Measurements from ENCODE around the gene UPF3A.

DNA sequence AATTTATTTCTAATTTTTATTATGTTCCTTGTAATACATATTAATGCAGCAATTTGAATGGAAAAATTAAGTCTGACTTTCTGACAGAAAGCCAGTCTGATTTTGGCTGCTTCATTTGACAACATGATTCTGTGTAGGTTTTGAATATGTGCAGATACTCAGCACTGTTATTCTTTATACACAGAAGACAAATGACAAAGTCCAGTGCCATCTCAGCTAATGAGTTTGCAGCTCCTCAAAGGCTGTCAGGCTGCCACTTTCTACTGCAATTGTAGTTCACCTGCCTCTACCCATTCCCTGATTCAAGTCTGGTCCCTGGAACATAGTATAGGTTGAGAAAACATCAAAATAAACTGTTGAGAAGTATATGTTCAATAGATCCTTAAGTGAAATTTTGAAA, 30.0 kb downstream of the UPF3A start:
- TF ChIP-seq, protein P1, sequence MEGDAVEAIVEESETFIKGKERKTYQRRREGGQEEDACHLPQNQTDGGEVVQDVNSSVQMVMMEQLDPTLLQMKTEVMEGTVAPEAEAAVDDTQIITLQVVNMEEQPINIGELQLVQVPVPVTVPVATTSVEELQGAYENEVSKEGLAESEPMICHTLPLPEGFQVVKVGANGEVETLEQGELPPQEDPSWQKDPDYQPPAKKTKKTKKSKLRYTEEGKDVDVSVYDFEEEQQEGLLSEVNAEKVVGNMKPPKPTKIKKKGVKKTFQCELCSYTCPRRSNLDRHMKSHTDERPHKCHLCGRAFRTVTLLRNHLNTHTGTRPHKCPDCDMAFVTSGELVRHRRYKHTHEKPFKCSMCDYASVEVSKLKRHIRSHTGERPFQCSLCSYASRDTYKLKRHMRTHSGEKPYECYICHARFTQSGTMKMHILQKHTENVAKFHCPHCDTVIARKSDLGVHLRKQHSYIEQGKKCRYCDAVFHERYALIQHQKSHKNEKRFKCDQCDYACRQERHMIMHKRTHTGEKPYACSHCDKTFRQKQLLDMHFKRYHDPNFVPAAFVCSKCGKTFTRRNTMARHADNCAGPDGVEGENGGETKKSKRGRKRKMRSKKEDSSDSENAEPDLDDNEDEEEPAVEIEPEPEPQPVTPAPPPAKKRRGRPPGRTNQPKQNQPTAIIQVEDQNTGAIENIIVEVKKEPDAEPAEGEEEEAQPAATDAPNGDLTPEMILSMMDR (IDR thresholded peaks at IDR 0.05): no peak
- TF ChIP-seq RAD21 (conservative IDR thresholded peaks at IDR 0.05 in 1 of 2, IDR thresholded peaks at IDR 0.05 in 1 of 2): no peak
- TF ChIP-seq, protein P2, sequence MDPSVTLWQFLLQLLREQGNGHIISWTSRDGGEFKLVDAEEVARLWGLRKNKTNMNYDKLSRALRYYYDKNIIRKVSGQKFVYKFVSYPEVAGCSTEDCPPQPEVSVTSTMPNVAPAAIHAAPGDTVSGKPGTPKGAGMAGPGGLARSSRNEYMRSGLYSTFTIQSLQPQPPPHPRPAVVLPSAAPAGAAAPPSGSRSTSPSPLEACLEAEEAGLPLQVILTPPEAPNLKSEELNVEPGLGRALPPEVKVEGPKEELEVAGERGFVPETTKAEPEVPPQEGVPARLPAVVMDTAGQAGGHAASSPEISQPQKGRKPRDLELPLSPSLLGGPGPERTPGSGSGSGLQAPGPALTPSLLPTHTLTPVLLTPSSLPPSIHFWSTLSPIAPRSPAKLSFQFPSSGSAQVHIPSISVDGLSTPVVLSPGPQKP (IDR thresholded peaks at IDR 0.05; ENCODE audit: low read depth, low read length): no peak
- TF ChIP-seq MAFK (IDR thresholded peaks at IDR 0.05; ENCODE audit: partially characterized antibody): no peak
- no peak for TF ChIP-seq CHD4 (IDR thresholded peaks at IDR 0.05; ENCODE audit: borderline replicate concordance)
- no peak for TF ChIP-seq NFE2L2 (conservative IDR thresholded peaks at IDR 0.05; ENCODE audit: low read length)
- TF ChIP-seq PHF8 (IDR thresholded peaks at IDR 0.05; ENCODE audit: borderline replicate concordance, low read depth): no peak
- TF ChIP-seq, protein P3, sequence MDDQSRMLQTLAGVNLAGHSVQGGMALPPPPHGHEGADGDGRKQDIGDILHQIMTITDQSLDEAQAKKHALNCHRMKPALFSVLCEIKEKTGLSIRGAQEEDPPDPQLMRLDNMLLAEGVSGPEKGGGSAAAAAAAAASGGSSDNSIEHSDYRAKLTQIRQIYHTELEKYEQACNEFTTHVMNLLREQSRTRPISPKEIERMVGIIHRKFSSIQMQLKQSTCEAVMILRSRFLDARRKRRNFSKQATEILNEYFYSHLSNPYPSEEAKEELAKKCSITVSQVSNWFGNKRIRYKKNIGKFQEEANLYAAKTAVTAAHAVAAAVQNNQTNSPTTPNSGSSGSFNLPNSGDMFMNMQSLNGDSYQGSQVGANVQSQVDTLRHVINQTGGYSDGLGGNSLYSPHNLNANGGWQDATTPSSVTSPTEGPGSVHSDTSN (IDR thresholded peaks at IDR 0.05): no peak
- TF ChIP-seq EP300 (IDR thresholded peaks at IDR 0.05): no peak
- no peak for TF ChIP-seq BHLHE40 (IDR thresholded peaks at IDR 0.05; ENCODE audit: low read depth, low read length)

Measured in A549 (cell line).